Activated T-cell treated with anti-CD3 and anti-CD28 coated beads for 48 hours (primary cell): ENCODE data around the gene TRIM77.
"Not testable (repeated sequence)": the region's sequence is repeated elsewhere in the genome, so short reads cannot be mapped to it uniquely, and the experiment has no call there.

ENCODE experiments used
- DNase-seq: peaks from one replicate; pipeline ENCODE4 v3.0.0-alpha.2; 2020; ENCODE audit warnings: low read depth

The TRIM77 gene

GRCh38 chr11:89709999-89710398 lies at the start of gene TRIM77:
Gene TRIM77 (plus strand): TSS chr11:89710299. CDS start chr11:89710299, 0 bp downstream.
- DNase-seq = not testable (repeated sequence)

- no peak for DNase-seq
These were observed 43.1 kb upstream of the TRIM77 start for GRCh38 chr11:89667001-89667400.

- DNase-seq = not testable (repeated sequence)
These were observed 41.9 kb upstream of the TRIM77 start for GRCh38 chr11:89668158-89668557.

GRCh38 chr11:89669586-89669985 lies 40.5 kb upstream of the TRIM77 start:
- DNase-seq = not testable (repeated sequence)

- DNase-seq = not testable (repeated sequence)
These were observed 40.0 kb upstream of the TRIM77 start for GRCh38 chr11:89669993-89670669.

GRCh38 chr11:89672547-89672946 lies 37.6 kb upstream of the TRIM77 start:
- not testable (repeated sequence) for DNase-seq

GRCh38 chr11:89673380-89673779 lies 36.7 kb upstream of the TRIM77 start:
- DNase-seq = not testable (repeated sequence)

GRCh38 chr11:89675383-89675782 lies 34.7 kb upstream of the TRIM77 start:
- not testable (repeated sequence) for DNase-seq

- DNase-seq = not testable (repeated sequence)
These were observed 34.2 kb upstream of the TRIM77 start for GRCh38 chr11:89675948-89676347.

- not testable (repeated sequence) for DNase-seq
These were observed 3.0 kb upstream of the TRIM77 start for GRCh38 chr11:89707080-89707479.

- not testable (repeated sequence) for DNase-seq
These were observed 14.9 kb downstream of the TRIM77 start for GRCh38 chr11:89724866-89725498.

GRCh38 chr11:89730215-89730614 lies 20.1 kb downstream of the TRIM77 start:
- DNase-seq = not testable (repeated sequence)

- no peak for DNase-seq
These were observed 26.5 kb downstream of the TRIM77 start for GRCh38 chr11:89736566-89736965.

- no peak for DNase-seq
These were observed 27.0 kb downstream of the TRIM77 start for GRCh38 chr11:89737116-89737515.

GRCh38 chr11:89741406-89741805 lies 31.3 kb downstream of the TRIM77 start:
- not testable (repeated sequence) for DNase-seq

- not testable (repeated sequence) for DNase-seq
These were observed 34.1 kb downstream of the TRIM77 start for GRCh38 chr11:89744158-89744557.

- not testable (repeated sequence) for DNase-seq
These were observed 40.7 kb downstream of the TRIM77 start for GRCh38 chr11:89750822-89751221.
